ENCODE results near the gene PP2D1. TPM values are rescaled to one million over a fixed set of nuclear protein-coding genes. Genes with fewer than 3 reads are reported as not detected.
"Not testable (repeated sequence)": the region's sequence is repeated elsewhere in the genome, so short reads cannot be mapped to it uniquely, and the experiment has no call there.

PP2D1 gene
- total RNA-seq, 1 donor from 2014 or later = not detected

DNA sequence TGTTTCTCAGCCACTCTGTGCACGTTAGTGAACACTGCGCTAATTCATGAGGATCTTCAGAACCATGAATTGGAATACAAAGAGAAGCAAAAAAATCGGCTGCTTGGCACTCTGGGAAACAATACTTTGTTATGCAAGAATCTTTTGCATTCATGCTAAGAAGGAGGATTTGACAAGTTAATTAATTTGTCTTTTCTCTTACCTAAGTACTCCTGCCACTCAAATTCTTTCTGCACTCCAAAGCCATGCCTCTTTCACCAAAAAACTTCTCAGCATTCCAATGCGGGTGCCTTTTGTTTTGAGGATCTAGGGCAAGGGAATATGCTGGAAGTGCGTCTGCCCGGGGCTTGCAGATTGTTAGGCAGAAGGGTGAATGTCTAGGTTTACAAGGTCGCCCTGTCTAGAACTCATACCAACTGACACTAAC, 16.9 kb upstream of the PP2D1 start:
- Histone ChIP-seq H3K9me3 (no peaks in the 10 kb centered on the region), H3K4me1 (peaks cover 6% of the 10 kb centered on the region), H3K4me3 (no peak overlapping the region), H3K36me3 (no peaks in the 10 kb centered on the region), H3K27ac (no peak overlapping the region), H3K27me3 (no peaks in the 10 kb centered on the region)
- TF ChIP-seq POLR2AphosphoS5 (IDR thresholded peaks at IDR 0.05; ENCODE audit: insufficient read depth in 1 of 2, low read depth in 1 of 2) = no peak
- TF ChIP-seq POLR2A (IDR thresholded peaks at IDR 0.05) = no peak
- TF ChIP-seq CTCF (IDR thresholded peaks at IDR 0.05) = no peak
- intact Hi-C loops (cut with DNase I) = no loop called here
- no peak for DNase-seq (ENCODE audit: extremely low spot score in 2 of 2)

- H3K4me1 ChIP-seq = peaks cover 13% of the 10 kb centered on the region
- DNase-seq (ENCODE audit: extremely low spot score in 2 of 2) = no peak
- intact Hi-C loops (cut with DNase I) = no loop called here
Observed at GRCh38 chr3:20027136-20027535, 15.1 kb upstream of the PP2D1 start.

GRCh38 chr3:20023623-20024405, 11.8 kb upstream of the PP2D1 start:
- H3K9me3 ChIP-seq = no peaks in the 10 kb centered on the region
- peaks cover 13% of the 10 kb centered on the region for H3K4me1 ChIP-seq
- H3K36me3 ChIP-seq = no peaks in the 10 kb centered on the region
- intact Hi-C loops (cut with DNase I) = no loop called here
- no peak for DNase-seq (ENCODE audit: extremely low spot score in 2 of 2)
- no peak overlapping the region for H3K4me3 ChIP-seq
- H3K27ac ChIP-seq = peak overlapping the region; percentile 33
- TF ChIP-seq POLR2A (IDR thresholded peaks at IDR 0.05) = no peak
- peak in 1 of 2 donors; percentile 63 for TF ChIP-seq POLR2AphosphoS5 (IDR thresholded peaks at IDR 0.05; ENCODE audit: insufficient read depth in 1 of 2, low read depth in 1 of 2)
- no peaks in the 10 kb centered on the region for H3K27me3 ChIP-seq

More at GRCh38 chr3:20027136-20027535, 15.1 kb upstream of the PP2D1 start:
- Histone ChIP-seq H3K36me3 (no peaks in the 10 kb centered on the region), H3K27ac (no peak overlapping the region), H3K27me3 (no peaks in the 10 kb centered on the region), H3K9me3 (no peaks in the 10 kb centered on the region), H3K4me3 (no peak overlapping the region)
- TF ChIP-seq POLR2A (IDR thresholded peaks at IDR 0.05) (no peak), CTCF (IDR thresholded peaks at IDR 0.05) (no peak), POLR2AphosphoS5 (IDR thresholded peaks at IDR 0.05; ENCODE audit: insufficient read depth in 1 of 2, low read depth in 1 of 2) (no peak)

DNA sequence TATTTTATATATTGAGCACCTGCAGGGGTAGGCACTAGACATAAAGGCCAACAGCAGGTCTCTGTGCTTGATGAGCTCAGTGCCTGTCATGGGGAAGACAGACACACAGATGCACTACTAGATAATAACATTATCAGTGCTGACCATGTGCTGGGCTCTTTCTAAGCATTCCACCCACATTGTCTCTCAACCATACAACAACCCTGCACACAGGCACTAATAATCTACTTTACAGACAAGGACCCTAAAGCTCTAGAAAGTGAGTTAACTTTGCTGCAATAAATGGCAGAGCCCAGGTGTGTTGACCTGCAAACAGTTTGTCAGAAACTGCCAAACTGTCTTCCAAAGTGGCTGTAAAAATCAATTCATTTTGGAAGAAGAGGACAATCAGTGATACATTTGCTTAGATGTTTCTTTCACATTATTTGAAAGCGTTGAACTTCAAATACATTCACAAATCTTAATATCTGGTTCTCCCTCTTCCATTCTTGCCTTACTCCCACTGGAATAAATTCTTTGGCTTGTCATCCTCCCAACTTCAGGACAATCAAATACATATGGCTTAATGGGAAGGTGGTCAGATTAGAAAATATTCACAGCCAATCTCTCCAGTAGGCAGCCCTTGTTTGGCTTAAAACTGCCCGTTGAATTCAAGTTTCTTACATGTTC, 11.0 kb upstream of the PP2D1 start:
- no peak for DNase-seq (ENCODE audit: extremely low spot score in 2 of 2)
- no peak overlapping the region for H3K4me3 ChIP-seq
- peaks cover 13% of the 10 kb centered on the region for H3K4me1 ChIP-seq
- no peaks in the 10 kb centered on the region for H3K27me3 ChIP-seq
- H3K9me3 ChIP-seq = no peaks in the 10 kb centered on the region
- peak overlapping the region; percentile 33 for H3K27ac ChIP-seq
- TF ChIP-seq POLR2A (IDR thresholded peaks at IDR 0.05) = no peak
- TF ChIP-seq POLR2AphosphoS5 (IDR thresholded peaks at IDR 0.05; ENCODE audit: insufficient read depth in 1 of 2, low read depth in 1 of 2) = no peak
- TF ChIP-seq CTCF (IDR thresholded peaks at IDR 0.05) = no peak
- intact Hi-C loops (cut with DNase I) = no loop called here
- H3K36me3 ChIP-seq = no peaks in the 10 kb centered on the region

GRCh38 chr3:20016076-20016475, 4.0 kb upstream of the PP2D1 start:
- H3K36me3 ChIP-seq; intact Hi-C loops (cut with DNase I); H3K27me3 ChIP-seq; H3K4me3 ChIP-seq; H3K27ac ChIP-seq; DNase-seq (ENCODE audit: extremely low spot score in 2 of 2); H3K4me1 ChIP-seq; H3K9me3 ChIP-seq: not testable (repeated sequence)

GRCh38 chr3:20015525-20015924, 3.5 kb upstream of the PP2D1 start:
- no peaks in the 10 kb centered on the region for H3K4me1 ChIP-seq
- no peak overlapping the region for H3K27ac ChIP-seq
- no peak for TF ChIP-seq POLR2A (IDR thresholded peaks at IDR 0.05)
- TF ChIP-seq POLR2AphosphoS5 (IDR thresholded peaks at IDR 0.05; ENCODE audit: insufficient read depth in 1 of 2, low read depth in 1 of 2) = no peak
- TF ChIP-seq CTCF (IDR thresholded peaks at IDR 0.05) = no peak
- no peaks in the 10 kb centered on the region for H3K9me3 ChIP-seq
- no peaks in the 10 kb centered on the region for H3K36me3 ChIP-seq
- H3K27me3 ChIP-seq = no peaks in the 10 kb centered on the region
- no peak for DNase-seq (ENCODE audit: extremely low spot score in 2 of 2)
- H3K4me3 ChIP-seq = no peak overlapping the region
- intact Hi-C loops (cut with DNase I) = no loop called here

All from vagina (tissue), 2 donors.